Cardiac muscle cell (in vitro differentiated cells and primary cell): ENCODE measurements around the gene PARD3. TPM values are rescaled to one million over a fixed set of nuclear protein-coding genes. Genes with fewer than 3 reads are reported as not detected.
"Not testable (repeated sequence)": the region's sequence is repeated elsewhere in the genome, so short reads cannot be mapped to it uniquely, and the experiment has no call there.

Experiments used
- DNase-seq, 2 donors: peaks; one replicate each; pipeline versions ENCODE4 v3.0.0 to v3.0.0-alpha.2; 2010 to 2017; ENCODE audit warnings: low read depth in 1 of 2, low spot score in 1 of 2
- H3K27ac ChIP-seq: fragments of 200-600 bp; sonication (generic); 2 replicates; pipeline ENCODE4 v1.5.1; 2016
- H3K27me3 ChIP-seq: fragments of 200-600 bp; sonication (generic); 2 replicates; pipeline ENCODE4 v1.6.0; 2016; ENCODE audit warnings: control low read depth
- H3K36me3 ChIP-seq: fragments of 200-600 bp; sonication (generic); 2 replicates; pipeline ENCODE4 v1.5.1; 2016; ENCODE audit warnings: control low read depth
- H3K4me1 ChIP-seq: fragments of 200-600 bp; sonication (generic); 2 replicates; pipeline ENCODE4 v1.8.1; 2017; ENCODE audit warnings: low read depth, mild to moderate bottlenecking, mixed run types
- H3K4me3 ChIP-seq: fragments of 200-600 bp; sonication (generic); 2 replicates; pipeline ENCODE4 v1.5.1; 2016; ENCODE audit warnings: mild to moderate bottlenecking
- H3K9me3 ChIP-seq: fragments of 200-600 bp; sonication (generic); 2 replicates; pipeline ENCODE4 v1.5.1; 2017; ENCODE audit warnings: low read depth, mild to moderate bottlenecking, control low read depth
- CTCF ChIP-seq: IDR thresholded peaks from 2 replicates; pipeline ENCODE4 v1.5.1; 2012; ENCODE audit warnings: low read depth, mild to moderate bottlenecking, low read length
- polyA plus RNA-seq: library from polyadenylated mRNA; unstranded; fragments of >200 nt; fragmentation: Nextera tagmentation; extraction: Ambion mirVana; gene quantifications from 2 replicates; pipeline ENCODE4 v1.2.1, GENCODE V29; 2016
- total RNA-seq: library from RNA; depleted of rRNA; stranded (reverse); fragments of >200 nt; gene quantifications from 2 replicates; pipeline ENCODE4 v1.2.3, GENCODE V29; 2016

Gene PARD3
- total and polyA plus RNA-seq, 2 experiments from 2014 or later: 36.5 to 64.8 TPM

GRCh38 chr10:34742456-34742855 lies 72.6 kb downstream of the PARD3 start:
- Histone ChIP-seq H3K27me3 (no peaks in the 10 kb centered on the region), H3K27ac (no peak overlapping the region), H3K36me3 (no peaks in the 10 kb centered on the region), H3K9me3 (no peaks in the 10 kb centered on the region), H3K4me1 (peaks cover 23% of the 10 kb centered on the region), H3K4me3 (no peak overlapping the region)
- DNase-seq: no peak
- TF ChIP-seq CTCF: no peak

- not testable (repeated sequence) for DNase-seq, H3K9me3 ChIP-seq
These were observed 74.0 kb downstream of the PARD3 start for GRCh38 chr10:34741087-34741486.

DNA sequence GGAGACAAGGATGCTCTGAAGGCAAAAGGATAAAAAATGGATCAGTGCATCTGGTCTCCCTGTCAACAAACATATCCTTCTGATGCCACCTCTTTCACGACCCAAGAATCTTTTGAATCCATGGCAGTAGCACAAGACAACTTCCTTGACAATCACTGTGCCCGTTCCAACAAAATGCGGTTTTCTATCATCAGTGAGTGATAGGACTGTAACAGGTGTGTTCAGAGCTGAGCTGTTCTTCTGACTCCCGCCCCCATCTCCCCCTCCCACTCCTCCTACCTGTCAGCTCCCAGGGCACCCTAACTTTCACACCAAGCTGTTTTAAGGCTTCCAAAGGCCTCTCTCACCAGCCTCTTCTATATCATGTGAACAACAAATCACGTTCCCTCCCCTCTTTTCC lies 74.8 kb downstream of the PARD3 start:
- Histone ChIP-seq H3K36me3 (no peaks in the 10 kb centered on the region), H3K4me3 (no peak overlapping the region), H3K27ac (peak overlapping the region; percentile 82), H3K4me1 (peaks cover 28% of the 10 kb centered on the region), H3K9me3 (no peaks in the 10 kb centered on the region), H3K27me3 (no peaks in the 10 kb centered on the region)
- no peak for DNase-seq
- no peak for TF ChIP-seq CTCF

More at GRCh38 chr10:34741087-34741486, 74.0 kb downstream of the PARD3 start:
- not testable (repeated sequence) for H3K27me3 ChIP-seq, H3K36me3 ChIP-seq, H3K4me3 ChIP-seq
- Histone ChIP-seq H3K4me1 (peaks cover 28% of the 10 kb centered on the region), H3K27ac (peak overlapping the region; percentile 82)

- no peaks in the 10 kb centered on the region for H3K9me3 ChIP-seq
- peak overlapping the region; percentile 6 for H3K4me3 ChIP-seq
- no peak for TF ChIP-seq CTCF
- H3K4me1 ChIP-seq: peaks cover 28% of the 10 kb centered on the region
- H3K36me3 ChIP-seq: no peaks in the 10 kb centered on the region
- DNase-seq: peak; percentile 94 to 95
- no peaks in the 10 kb centered on the region for H3K27me3 ChIP-seq
- peak overlapping the region; percentile 82 for H3K27ac ChIP-seq
These were observed 75.2 kb downstream of the PARD3 start for GRCh38 chr10:34739915-34740314.

DNA sequence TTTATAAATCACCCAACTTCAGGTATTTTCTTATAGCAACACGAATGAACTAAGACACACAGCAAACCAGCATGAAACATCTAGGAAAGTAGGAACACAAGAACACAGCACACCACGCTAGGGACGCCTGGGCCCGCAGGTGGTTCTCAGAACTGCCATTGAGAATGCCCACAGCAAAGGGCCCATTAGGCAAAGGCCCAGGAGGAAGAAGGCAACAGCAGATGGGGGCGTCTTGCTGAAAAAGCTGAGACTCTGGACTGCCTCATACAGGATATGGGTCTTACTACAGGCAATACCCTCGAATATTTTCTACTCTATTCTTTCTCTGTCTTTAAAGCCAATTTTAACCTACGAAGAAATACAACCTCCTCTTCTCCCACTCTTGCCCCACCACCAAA lies 77.3 kb downstream of the PARD3 start:
- H3K4me1 ChIP-seq: peaks cover 28% of the 10 kb centered on the region
- no peak overlapping the region for H3K4me3 ChIP-seq
- DNase-seq: no peak
- no peak for TF ChIP-seq CTCF
- no peaks in the 10 kb centered on the region for H3K36me3 ChIP-seq
- no peaks in the 10 kb centered on the region for H3K27me3 ChIP-seq
- H3K9me3 ChIP-seq: no peaks in the 10 kb centered on the region
- no peak overlapping the region for H3K27ac ChIP-seq

DNA sequence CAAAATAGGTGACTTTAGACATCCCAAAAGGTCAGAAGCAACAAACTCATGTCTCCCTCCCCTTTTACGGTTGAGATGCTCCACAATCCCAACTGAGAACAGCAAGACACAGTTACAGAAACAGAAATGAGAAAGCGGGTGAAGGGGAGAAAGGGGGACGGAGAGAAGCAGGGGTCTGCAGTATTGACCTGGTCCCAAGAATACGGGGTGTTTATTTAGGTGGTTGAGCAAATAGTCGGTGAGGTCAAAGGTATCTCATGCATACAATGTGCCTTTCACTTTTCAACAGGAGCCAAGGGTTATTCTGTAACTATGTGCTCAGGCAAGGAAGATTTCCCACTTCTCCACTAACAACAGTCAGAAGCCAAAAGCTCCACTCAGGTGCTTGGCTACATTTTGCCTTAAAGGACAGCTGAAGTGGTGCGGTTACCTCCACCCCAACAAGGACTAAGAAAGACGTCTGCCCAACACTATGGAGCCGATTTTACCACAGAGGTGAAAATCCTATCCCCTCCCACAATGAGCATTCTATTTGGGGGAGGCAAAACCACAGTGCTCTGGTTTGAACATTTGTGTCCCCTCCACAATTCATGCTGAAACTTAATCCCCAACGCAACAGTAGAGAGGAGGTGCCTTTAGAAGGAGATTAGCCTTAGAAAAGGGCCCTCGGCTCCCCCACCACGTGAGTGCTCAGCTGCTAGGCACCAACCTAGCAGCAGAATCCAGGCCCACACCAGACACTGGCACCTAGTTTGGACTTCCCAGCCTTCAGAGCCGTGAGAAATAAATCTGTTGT lies 77.9 kb downstream of the PARD3 start:
- no peaks in the 10 kb centered on the region for H3K36me3 ChIP-seq
- no peaks in the 10 kb centered on the region for H3K9me3 ChIP-seq
- no peak overlapping the region for H3K4me3 ChIP-seq
- no peaks in the 10 kb centered on the region for H3K27me3 ChIP-seq
- H3K4me1 ChIP-seq: peaks cover 28% of the 10 kb centered on the region
- TF ChIP-seq CTCF: no peak
- no peak for DNase-seq
- no peak overlapping the region for H3K27ac ChIP-seq
